Measurements from ENCODE around the gene ADM5.

Gene ADM5, protein sequence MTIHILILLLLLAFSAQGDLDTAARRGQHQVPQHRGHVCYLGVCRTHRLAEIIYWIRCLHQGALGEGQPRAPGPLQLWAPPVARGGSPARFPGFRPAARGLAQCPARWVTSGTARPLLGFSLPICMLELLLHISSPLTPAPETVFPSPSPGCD

DNA sequence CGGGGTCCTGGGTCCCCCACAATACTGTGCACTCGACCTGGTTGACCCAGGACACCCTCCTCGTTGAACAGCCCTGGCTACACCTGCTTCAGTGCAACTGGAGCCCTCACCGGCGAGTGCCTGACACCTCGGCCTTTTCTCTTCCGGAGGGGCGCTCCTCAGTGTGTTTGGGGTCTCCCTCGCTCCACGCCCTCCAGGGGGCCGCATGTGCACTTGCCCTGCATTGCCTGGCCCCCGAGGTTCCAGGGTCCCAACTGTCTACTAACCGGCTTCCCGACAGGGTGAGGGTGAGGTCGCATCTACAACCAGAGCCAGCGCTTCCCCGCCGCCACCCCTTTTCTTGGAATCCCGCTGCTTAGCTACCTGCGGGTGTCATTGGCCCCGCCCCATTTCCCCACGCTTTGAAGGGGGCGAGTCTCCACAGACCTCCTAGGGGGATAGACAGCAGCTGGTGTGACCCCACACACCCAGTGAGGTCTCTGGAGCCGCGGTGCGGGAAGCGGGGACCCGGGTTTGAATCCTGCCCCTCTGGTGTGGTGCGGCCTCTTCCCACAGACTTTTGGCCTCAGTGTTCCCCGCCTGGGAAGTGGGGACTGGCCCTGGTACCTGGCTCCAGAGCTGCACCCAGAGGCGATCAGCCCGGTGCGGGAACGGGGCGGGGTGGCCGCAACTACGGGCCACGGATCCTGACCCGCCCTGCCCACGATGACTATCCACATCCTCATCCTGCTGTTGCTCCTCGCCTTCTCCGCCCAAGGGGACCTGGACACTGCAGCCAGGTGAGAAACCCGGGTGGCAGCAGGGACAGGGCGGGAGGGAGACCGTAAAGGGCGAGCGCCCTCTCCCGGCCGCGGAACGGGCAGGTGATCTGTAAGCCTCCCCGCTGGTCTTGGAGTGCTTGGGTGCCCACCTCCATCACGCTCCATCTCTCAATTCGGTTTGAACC is at the start of gene ADM5:
Gene ADM5, plus strand, starts transcription at position 462 of the 946 bp plus-strand sequence. Its CDS starts 244 bp downstream, at position 706.
- DNase-seq (ENCODE audit: low spot score), result peak; percentile 71

GRCh38 chr19:49640113-49640898 is 49.1 kb upstream of the ADM5 start, which contains the start of gene RRAS:
Gene RRAS, minus strand, starts transcription at chr19:49640143. Its CDS starts 45 bp downstream, at chr19:49640098.
- DNase-seq (ENCODE audit: low spot score), result peak; percentile 100

GRCh38 chr19:49641688-49642491 is 47.5 kb upstream of the ADM5 start, which contains the start of gene SCAF1:
Gene SCAF1, plus strand, starts transcription at chr19:49642209. Its CDS starts 2,818 bp downstream, at chr19:49645027.
- peak; percentile 100 for DNase-seq (ENCODE audit: low spot score)

GRCh38 chr19:49642492-49643035 is 46.8 kb upstream of the ADM5 start:
- DNase-seq (ENCODE audit: low spot score), result no peak

GRCh38 chr19:49643466-49643865 is 45.9 kb upstream of the ADM5 start:
- no peak for DNase-seq (ENCODE audit: low spot score)

DNA sequence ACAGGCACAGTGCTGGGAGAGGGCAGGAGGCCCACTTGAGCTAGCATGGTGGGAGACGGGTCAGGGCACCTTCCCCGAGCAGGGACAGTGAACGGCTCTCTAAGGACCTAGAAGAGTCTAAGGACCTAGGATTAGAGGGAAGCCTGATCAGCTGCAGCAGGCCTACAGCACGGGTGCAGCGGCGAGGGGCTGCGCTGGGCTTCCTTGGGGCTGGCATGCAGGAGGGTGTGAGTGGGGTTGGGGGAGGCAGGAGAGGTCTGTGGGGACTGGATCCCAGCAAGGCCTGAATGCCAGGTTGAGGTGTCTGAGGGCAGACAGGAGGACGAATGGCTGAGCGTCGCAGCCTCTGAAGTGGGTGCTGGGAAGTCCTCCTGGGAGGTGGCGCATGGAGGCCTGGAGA is 43.8 kb upstream of the ADM5 start:
- DNase-seq (ENCODE audit: low spot score), result no peak

DNA sequence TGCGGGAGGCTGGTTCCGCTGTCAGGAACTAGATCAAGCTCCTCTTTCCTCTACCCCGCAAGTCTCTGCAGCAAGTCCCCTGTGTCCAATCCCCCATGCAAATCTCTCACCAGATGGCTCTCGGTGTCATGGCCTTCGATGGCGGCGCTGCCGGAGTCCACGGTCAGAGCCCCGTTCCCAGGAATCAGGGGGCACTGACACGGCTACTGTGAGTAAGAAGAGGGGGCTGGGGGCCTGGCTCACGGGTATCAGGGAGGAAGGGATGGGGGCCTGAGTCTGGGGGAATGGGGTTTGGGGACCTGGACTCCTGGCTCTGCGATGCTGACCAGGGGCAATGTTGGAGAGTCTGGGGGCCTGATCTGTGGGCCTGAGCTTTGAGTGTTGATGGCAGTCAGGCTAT is 43.4 kb upstream of the ADM5 start:
- no peak for DNase-seq (ENCODE audit: low spot score)

GRCh38 chr19:49646586-49646985 is 42.8 kb upstream of the ADM5 start:
- DNase-seq (ENCODE audit: low spot score), result no peak

DNA sequence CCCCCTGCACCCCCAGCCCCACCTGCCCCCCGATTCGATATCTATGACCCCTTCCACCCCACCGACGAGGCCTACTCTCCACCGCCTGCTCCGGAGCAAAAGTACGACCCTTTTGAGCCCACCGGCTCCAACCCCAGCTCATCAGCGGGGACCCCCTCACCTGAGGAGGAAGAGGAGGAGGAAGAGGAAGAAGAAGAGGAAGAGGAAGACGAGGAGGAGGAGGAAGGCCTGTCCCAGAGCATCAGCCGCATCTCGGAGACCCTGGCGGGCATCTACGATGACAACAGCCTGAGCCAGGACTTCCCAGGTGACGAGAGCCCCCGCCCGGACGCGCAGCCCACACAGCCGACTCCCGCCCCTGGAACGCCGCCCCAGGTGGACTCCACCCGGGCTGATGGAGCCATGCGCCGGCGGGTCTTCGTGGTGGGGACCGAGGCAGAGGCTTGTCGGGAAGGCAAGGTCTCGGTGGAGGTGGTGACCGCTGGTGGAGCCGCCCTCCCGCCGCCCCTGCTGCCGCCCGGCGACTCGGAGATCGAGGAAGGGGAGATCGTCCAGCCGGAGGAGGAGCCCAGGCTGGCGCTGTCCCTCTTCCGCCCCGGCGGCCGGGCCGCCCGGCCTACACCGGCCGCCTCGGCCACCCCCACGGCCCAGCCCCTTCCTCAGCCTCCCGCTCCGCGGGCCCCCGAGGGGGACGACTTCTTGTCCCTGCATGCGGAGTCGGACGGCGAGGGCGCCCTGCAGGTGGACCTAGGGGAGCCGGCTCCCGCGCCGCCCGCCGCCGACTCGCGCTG is 38.2 kb upstream of the ADM5 start:
- no peak for DNase-seq (ENCODE audit: low spot score)

GRCh38 chr19:49651820-49652550 is 37.4 kb upstream of the ADM5 start:
- no peak for DNase-seq (ENCODE audit: low spot score)

DNA sequence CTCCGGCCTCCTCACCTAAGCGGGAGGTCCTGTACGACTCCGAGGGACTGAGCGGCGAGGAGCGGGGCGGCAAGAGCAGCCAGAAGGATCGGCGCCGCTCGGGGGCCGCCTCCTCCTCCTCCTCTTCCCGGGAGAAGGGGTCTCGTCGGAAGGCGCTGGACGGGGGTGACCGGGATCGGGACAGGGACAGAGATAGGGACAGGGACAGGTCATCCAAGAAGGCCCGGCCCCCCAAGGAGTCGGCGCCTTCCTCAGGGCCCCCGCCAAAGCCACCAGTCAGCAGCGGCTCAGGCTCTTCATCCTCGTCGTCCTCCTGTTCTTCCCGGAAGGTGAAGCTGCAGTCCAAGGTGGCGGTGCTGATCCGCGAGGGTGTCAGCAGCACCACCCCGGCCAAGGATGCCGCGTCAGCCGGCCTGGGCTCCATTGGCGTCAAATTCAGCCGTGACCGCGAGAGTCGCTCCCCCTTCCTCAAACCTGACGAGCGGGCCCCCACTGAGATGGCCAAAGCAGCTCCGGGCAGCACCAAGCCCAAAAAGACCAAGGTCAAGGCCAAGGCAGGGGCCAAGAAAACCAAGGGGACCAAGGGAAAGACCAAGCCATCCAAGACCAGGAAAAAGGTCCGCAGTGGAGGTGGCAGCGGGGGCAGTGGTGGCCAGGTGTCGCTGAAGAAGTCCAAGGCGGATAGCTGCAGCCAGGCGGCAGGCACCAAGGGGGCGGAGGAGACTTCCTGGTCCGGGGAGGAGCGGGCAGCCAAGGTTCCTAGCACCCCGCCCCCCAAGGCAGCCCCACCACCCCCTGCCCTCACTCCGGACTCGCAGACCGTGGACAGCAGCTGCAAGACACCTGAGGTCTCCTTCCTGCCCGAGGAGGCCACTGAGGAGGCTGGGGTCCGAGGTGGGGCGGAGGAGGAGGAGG is 36.6 kb upstream of the ADM5 start:
- no peak for DNase-seq (ENCODE audit: low spot score)

GRCh38 chr19:49653466-49653806 is 36.0 kb upstream of the ADM5 start:
- no peak for DNase-seq (ENCODE audit: low spot score)

DNA sequence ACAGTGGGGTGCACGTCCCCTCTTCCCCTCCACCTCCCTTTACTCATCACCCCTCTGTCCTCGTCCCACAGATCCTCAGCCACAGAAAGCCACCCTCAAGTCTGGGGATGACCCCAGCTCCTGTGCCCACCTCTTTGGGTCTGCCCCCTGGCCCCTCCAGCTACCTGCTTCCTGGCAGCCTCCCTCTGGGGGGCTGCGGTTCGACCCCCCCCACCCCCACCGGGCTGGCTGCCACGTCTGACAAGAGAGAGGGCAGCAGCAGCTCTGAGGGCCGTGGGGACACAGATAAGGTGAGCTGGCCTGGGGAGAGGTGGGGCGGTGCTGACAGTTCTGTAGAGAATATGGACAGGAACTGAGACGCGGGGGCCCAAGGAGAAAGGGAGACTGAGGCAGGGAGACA is 34.8 kb upstream of the ADM5 start:
- no peak for DNase-seq (ENCODE audit: low spot score)

GRCh38 chr19:49655570-49656455 is 33.6 kb upstream of the ADM5 start:
- no peak for DNase-seq (ENCODE audit: low spot score)

DNA sequence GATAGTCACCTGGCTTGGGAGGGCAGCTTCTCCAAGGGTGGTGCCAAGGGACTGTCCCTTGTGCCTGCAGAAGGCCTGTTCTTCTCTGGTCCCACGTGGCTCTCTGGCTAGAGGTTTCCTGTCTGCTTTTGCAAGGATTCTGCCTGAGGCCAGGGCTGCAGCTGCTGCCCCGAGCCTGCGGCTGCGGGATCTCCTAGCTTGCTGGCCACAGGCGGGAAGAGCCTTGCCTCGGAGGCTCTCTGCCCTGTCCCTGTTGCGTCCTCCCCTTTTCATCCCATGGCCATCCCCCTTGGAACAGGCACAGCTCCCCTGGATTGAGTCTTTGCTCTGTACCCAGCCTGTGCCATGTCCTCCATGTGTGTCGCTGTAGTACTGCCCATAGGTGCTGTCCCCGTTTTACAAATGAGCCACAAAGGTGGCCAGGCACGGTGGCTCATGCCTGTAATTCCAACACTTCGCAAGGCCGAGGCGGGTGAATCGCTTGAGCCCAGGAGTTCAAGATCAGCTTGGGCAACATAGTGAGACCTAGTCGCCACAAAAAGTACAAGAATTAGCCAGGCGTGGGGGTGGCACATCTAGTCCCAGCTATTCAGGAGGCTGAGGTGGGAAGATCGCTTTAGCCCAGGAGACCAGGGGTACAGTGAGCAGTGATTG is 32.8 kb upstream of the ADM5 start:
- DNase-seq (ENCODE audit: low spot score), result no peak

- no peak for DNase-seq (ENCODE audit: low spot score)
Observed at GRCh38 chr19:49657493-49658138, 31.8 kb upstream of the ADM5 start.

GRCh38 chr19:49658139-49658517 is 31.3 kb upstream of the ADM5 start:
- no peak for DNase-seq (ENCODE audit: low spot score)
